HG03039 (cell line): Measurements from ENCODE around the gene NAP1L2.
"Not testable (repeated sequence)": the region's sequence is repeated elsewhere in the genome, so short reads cannot be mapped to it uniquely, and the experiment has no call there.

Experiments used
- ATAC-seq: cut with Tn5 transposase; IDR thresholded peaks from one replicate; pipeline ENCODE4 v1.9.1; 2021; ENCODE audit warnings: mild to moderate bottlenecking, moderate library complexity; ENCODE audit not compliant: unreplicated experiment

NAP1L2 gene, protein sequence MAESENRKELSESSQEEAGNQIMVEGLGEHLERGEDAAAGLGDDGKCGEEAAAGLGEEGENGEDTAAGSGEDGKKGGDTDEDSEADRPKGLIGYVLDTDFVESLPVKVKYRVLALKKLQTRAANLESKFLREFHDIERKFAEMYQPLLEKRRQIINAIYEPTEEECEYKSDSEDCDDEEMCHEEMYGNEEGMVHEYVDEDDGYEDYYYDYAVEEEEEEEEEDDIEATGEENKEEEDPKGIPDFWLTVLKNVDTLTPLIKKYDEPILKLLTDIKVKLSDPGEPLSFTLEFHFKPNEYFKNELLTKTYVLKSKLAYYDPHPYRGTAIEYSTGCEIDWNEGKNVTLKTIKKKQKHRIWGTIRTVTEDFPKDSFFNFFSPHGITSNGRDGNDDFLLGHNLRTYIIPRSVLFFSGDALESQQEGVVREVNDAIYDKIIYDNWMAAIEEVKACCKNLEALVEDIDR

DNA sequence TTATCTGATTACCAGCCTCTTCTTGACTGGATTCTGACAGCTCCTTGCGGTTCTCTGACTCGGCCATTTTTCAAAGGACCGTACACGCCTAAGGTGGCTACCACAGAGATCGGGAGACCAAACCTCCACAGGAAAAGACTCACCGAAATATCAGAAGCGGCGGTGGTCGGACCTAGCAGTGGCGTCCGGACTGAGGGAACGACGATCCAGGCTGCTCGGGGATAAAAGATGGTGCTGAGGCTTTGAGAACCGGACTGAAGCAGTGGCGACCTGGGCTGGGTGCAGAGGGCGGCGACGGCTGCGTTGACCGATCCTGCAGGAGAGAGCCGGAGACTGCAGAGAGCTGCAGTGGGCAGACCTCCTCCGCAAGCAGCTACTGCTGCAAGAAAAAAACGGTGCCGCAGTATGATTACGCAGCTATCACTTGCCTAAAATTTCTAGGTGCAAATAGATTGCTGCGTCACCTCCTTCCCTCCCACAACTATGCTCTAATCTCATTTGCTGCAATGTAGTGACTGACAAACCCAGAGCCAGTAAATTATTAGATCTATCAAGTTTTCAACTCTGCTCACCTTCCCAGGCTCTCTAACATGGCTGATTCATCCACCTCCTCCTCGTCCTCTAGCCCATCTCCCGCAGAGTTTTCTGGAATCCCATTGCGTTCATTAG is at the start of gene NAP1L2:
Gene NAP1L2, minus strand, starts transcription at position 426 of the 669 bp plus-strand sequence. Its CDS starts 359 bp downstream, at position 67.
- ATAC-seq, result no peak

- ATAC-seq, result no peak
These were observed 48.3 kb upstream of the NAP1L2 start for GRCh38 chrX:73262991-73263390.

- no peak for ATAC-seq
These were observed 24.6 kb upstream of the NAP1L2 start for GRCh38 chrX:73239242-73239641.

GRCh38 chrX:73217621-73218020 is 3.0 kb upstream of the NAP1L2 start:
- ATAC-seq, result no peak

- ATAC-seq, result no peak
These were observed 595 bp upstream of the NAP1L2 start for GRCh38 chrX:73215246-73215645.

DNA sequence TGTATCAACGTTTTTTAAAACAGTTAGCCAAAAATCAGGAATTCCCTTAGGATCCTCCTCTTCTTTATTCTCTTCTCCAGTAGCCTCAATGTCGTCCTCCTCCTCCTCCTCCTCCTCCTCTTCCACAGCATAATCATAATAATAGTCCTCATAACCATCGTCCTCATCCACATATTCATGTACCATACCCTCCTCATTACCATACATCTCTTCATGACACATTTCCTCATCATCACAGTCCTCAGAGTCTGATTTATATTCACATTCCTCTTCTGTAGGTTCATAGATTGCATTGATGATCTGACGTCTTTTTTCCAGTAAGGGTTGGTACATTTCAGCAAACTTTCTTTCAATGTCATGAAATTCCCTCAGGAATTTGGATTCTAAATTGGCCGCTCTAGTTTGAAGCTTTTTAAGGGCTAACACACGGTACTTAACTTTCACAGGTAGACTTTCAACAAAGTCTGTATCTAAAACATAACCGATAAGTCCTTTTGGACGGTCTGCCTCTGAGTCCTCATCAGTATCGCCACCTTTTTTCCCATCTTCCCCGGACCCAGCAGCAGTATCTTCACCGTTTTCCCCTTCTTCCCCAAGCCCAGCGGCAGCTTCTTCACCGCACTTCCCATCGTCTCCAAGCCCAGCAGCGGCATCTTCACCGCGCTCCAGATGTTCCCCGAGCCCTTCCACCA is 771 bp downstream of the NAP1L2 start:
- no peak for ATAC-seq

DNA sequence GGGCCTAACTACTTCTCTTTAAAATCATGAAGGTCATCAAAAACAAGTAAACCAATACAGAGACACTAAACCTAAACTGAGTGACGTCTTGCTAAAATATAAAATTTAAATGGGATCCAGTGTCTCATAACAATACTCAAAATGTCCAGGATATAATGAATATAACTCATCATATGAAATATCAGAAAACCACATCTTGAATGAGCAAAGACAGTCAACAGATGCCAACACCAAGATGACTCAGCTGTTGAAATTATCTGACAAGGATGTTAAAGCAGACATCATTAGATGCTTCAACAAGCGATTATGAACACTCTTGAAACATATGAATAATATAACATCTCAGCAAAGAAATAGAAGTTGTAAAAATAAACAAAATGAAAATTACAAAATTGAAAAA is 8.3 kb downstream of the NAP1L2 start:
- no peak for ATAC-seq

- no peak for ATAC-seq
These were observed 32.0 kb downstream of the NAP1L2 start for GRCh38 chrX:73182502-73183114.

- ATAC-seq, result not testable (repeated sequence)
These were observed 45.7 kb downstream of the NAP1L2 start for GRCh38 chrX:73168945-73169344.
